ENCODE data around the gene HOXB8. TPM values are rescaled to one million over a fixed set of nuclear protein-coding genes. Genes with fewer than 3 reads are reported as not detected.

The HOXB8 gene
- polyA plus RNA-seq, 1 donor, result 0.49 TPM

- DNase-seq, result no peak
Measured at GRCh38 chr17:48567209-48567608, 47.9 kb downstream of the HOXB8 start.

DNA sequence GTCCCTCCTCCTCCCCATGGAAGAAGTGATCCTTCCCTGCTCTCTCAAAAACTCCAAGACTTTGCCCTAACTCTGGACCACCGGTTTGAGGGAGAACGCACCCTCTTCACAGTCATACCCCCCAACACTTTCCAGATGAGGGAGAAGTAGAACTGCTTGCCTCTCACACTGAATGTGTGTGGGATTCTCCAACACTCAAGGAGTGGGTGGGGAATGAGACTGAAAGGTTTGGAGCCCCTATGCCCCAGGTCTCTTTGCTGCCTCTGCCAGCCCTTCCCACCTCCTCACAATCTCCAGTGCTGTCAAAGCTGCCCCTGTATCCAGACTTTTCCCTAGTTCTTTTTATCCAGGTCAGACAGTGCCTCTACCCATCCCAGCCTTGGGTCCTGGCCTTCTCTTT is 48.4 kb downstream of the HOXB8 start:
- DNase-seq, result no peak

GRCh38 chr17:48565925-48566710 is 49.0 kb downstream of the HOXB8 start:
- no peak for DNase-seq

DNA sequence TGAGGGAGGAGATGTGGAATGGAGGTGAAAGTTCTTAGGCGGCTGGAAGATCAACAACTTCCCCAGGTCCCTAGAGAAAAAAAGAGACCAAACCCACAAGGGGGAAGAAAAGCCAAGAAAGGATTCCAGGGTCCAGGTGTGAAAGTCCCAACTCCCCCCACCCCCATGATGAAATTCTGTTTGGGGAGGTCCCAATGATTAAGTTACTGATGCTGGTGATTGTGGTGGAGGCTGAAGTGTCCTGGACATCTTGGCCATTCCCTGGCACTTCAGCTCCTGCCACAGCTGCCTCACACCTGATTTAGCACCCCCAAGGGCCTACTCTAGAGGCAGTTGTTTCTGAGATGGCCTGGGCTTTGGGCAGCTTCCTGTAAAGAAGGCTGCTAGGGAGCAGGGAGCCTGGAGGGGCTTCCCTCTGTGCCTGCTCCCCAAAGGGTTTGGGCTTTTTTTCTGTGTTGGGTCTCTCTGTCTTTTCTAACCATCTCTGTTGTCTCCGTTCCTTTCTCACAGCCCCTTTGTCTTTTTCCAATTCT is 50.0 kb downstream of the HOXB8 start:
- DNase-seq, result no peak

GRCh38 chr17:48564188-48565021 is 50.7 kb downstream of the HOXB8 start:
- no peak for DNase-seq

DNA sequence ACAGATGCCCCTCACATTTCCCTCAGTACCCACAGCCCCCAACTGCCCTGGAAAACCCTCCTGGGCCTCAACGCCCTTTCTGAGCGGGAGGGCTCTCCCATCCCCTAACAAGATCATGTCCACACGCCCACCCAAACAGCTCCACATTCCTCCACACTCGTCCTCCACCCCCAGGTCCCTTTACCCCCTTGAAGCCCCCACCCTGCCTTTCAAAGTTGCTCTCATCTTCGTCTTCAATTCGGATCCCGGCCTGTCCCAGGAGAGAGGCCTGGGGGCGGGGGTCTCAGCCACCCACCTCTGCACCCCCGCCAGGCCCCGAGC is 51.3 kb downstream of the HOXB8 start:
- DNase-seq, result no peak

GRCh38 chr17:48563385-48563838 is 51.7 kb downstream of the HOXB8 start:
- DNase-seq, result no peak

DNA sequence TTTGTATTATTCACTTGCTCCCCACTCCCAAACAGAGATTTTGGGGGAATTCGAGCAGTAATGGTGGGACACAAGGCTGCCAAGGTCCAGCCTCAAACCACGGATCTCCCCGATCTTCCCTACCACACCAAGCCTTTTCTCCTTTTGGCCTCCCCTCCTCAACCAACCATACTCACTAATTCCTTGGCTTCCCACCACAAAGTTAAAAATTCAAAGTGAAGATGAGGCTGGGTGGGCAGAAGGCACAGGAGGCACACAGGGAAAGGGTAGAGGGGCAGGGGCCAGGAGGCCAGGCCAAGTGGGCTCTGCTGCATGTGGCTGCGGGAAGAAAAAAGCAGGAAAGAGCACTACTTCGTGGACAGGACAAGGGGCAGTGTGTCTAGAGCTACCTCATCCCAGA is 52.2 kb downstream of the HOXB8 start:
- DNase-seq, result no peak

Other genes with a start within 250 kb of the HOXB8 start
- 0.70 TPM for gene SKAP1, start 185.1 kb downstream of the HOXB8 start, polyA plus RNA-seq (ENCODE audit: insufficient read length)
- gene HOXB1, start 84.3 kb downstream of the HOXB8 start, polyA plus RNA-seq (ENCODE audit: insufficient read length), result not detected
- gene HOXB2, start 70.2 kb downstream of the HOXB8 start, polyA plus RNA-seq (ENCODE audit: insufficient read length), result 11.3 TPM
- 1.0 TPM for gene HOXB4, start 36.9 kb downstream of the HOXB8 start, polyA plus RNA-seq (ENCODE audit: insufficient read length)
- gene HOXB3, start 25.1 kb downstream of the HOXB8 start, polyA plus RNA-seq (ENCODE audit: insufficient read length), result 9.1 TPM
- gene HOXB5, start 21.5 kb downstream of the HOXB8 start, polyA plus RNA-seq (ENCODE audit: insufficient read length), result 0.48 TPM
- gene HOXB6, start 10.3 kb downstream of the HOXB8 start, polyA plus RNA-seq (ENCODE audit: insufficient read length), result 1.8 TPM
- gene HOXB7, start 4.3 kb downstream of the HOXB8 start, polyA plus RNA-seq (ENCODE audit: insufficient read length), result 3.0 TPM
- gene HOXB9, start 11.1 kb upstream of the HOXB8 start, polyA plus RNA-seq (ENCODE audit: insufficient read length), result 0.43 TPM
- not detected for gene PRAC1, start 107.2 kb upstream of the HOXB8 start, polyA plus RNA-seq (ENCODE audit: insufficient read length)
- not detected for gene PRAC2, start 107.9 kb upstream of the HOXB8 start, polyA plus RNA-seq (ENCODE audit: insufficient read length)
- not detected for gene HOXB13, start 113.5 kb upstream of the HOXB8 start, polyA plus RNA-seq (ENCODE audit: insufficient read length)
- not detected for gene TTLL6, start 201.9 kb upstream of the HOXB8 start, polyA plus RNA-seq (ENCODE audit: insufficient read length)
- gene CALCOCO2, start 215.7 kb upstream of the HOXB8 start, polyA plus RNA-seq (ENCODE audit: insufficient read length), result 39.3 TPM

Data from hindlimb muscle (tissue), 1 donor.